Left lobe of liver (tissue), 2 donors: Measurements from ENCODE around the gene CMC1. TPM values are rescaled to one million over a fixed set of nuclear protein-coding genes. Genes with fewer than 3 reads are reported as not detected.
A peak's percentile ranks its signal among the peaks of the same experiment; 100 is the strongest.

Source experiments
- ATAC-seq: fragments of 200-7000 bp; cut with Tn5 transposase; one replicate; pipeline ENCODE4 v1.9.1; 2020; ENCODE audit warnings: mild to moderate bottlenecking, moderate library complexity
- DNase-seq: peaks from one replicate; pipeline ENCODE4 v3.0.0-alpha.2; 2020; ENCODE audit warnings: low spot score
- total RNA-seq: library from RNA; stranded (reverse); gene quantifications from one replicate; pipeline ENCODE4 v1.2.1, GENCODE V29; 2021
- donor health status: DM: no; HTN: no; CAD: no; lungs with moderate emphysema.
- donor health status: DM: no; HTN: yes; CAD: no.

CMC1 gene
- total RNA-seq, 1 donor from 2014 or later = 12.4 TPM

DNA sequence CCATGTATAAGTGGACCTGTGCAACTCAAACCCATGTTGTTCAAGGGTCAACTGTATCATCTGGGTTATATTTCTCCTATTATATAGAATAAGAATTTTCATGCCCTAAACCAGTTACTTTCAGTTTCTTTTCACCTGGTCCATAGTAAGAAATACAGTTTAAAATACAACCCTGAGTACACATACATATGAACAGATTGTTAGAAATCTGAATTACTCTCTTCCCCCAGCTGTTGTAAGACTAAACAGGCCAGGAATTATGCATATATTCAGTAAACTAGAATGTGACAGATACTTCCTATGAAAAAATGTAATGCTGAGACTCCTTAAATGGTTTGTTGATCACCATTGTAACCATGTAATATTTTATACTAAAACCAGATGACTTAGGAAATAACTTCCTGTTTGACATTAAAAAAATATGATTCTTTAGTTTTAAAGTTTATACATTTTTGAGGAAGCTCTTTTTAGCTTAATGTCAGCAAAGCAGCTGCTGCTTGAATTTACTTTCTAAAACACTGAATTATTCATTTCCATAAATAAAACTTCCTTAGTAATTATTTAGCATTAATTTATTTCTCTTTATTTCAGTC, 54.6 kb downstream of the CMC1 start:
- ATAC-seq (no peak), DNase-seq (no peak)

DNA sequence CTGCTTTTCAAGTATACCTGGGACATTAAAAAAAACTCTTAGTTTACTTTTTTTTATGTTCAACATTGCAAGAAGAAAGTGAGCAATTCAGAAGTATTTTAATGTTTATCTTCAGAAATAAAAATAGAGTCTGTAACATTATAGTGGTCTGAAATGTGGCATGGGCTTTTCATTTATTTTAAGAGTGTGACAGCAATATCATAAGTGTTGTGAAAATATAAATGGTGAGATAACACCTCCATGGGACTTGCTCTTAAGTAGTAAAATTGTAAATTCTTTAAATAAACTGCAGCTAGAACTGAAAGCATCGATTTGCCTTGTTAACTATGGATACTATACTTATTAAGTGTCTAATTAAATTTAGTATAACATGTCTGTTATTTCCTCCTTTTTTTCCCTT, 58.3 kb downstream of the CMC1 start:
- no peak for ATAC-seq
- DNase-seq = no peak

DNA sequence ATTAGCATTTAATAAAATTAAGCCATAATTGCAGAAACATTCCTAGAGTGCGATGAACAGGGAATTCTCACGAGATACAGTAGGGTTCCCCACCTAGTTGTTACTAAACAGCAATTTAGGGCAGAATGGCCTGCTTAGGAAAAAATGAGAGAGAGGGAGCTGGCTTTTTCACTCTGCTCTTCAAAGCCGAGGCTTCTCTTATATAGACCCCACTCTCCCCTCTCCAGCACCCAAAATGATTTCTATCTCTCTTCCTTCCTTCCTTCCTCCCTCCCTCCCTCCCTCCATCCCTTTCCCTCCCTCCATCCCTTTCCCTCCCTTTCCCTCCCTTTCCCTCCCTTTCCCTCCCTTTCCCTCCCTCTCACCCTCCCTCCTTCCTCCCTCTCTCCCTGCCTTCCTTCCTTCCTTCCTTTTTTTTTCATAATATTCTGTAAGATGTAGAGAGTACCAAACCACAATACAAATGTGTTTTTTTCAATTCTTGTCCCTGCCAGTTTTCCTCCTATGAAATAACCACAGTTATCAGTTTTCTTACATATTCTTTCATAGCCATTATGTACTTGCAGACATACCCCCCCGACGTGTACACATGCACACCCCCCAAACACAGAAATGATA, 59.0 kb downstream of the CMC1 start:
- DNase-seq (no peak), ATAC-seq (no peak)

GRCh38 chr3:28301688-28302087, 60.3 kb downstream of the CMC1 start:
- DNase-seq = no peak
- ATAC-seq = no peak

DNA sequence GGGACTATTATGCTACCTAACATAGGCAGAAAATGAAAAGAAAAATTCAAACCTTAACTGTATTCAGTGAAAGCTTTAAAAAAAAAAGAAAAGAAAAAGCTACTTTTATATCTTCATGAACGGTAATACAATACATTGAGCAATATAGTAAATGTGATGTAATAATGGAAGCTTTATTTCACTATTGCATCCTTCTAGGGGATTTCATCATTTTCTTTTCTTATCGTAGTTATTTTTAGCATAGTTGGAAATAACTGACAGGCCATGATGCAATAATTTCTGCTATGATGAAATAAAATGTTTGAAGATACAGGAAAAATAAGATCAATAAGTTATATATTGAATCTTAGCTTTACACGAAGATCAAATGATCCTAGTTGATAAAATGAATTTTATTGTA, 66.8 kb downstream of the CMC1 start:
- DNase-seq (no peak), ATAC-seq (no peak)

GRCh38 chr3:28315711-28316110, 74.3 kb downstream of the CMC1 start:
- ATAC-seq = no peak
- no peak for DNase-seq

- ATAC-seq = no peak
- no peak for DNase-seq
Observed at GRCh38 chr3:28316226-28316625, 74.8 kb downstream of the CMC1 start.

DNA sequence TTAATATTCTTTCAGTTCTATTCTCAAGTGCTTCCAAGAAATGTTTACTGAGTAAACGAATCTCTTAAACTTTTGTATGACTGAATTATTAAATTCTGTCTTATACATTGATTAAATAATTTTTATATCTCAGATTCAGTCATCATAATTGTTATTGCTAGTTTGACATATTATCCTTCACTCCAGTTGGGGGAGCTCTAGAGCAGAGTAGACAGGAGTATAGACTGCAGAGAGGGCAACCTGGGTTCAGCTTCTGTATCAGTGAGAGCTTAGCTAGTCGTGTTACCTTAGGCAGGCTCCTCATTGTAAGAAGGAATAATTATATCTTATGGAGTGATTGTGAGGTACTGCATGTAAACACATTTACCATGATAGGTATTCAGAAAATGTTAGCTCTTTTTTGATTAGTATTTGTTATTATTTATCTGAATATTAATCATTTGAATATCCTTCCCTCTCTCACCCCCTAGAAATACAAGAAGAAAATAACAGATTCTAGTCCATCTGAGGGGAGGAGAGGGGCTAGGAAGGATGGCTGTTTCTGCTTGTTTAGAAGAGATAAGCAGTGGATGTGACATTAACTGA, 76.1 kb downstream of the CMC1 start:
- no peak for DNase-seq

DNA sequence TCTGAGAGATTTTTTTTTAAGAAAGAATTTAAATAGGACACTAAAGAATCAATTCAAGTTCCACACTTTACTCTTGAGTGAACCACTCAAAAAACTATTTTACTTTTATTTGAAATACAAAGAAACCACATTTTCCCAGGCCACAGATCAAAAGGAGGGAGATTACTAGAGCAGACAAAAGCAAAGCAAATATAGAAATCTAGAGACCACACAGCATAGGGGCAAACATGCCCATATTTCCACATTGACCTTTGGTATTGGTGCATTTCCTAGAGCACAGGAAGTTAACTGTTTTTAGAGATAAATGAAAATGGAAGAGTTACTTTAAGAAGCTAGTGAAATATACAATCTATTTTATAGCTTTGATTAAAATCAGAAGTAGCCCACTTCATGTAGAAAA, 79.6 kb downstream of the CMC1 start:
- no peak for ATAC-seq
- no peak for DNase-seq

More for the DNA sequence above, 76.1 kb downstream of the CMC1 start:
- ATAC-seq = peak; percentile 98

- ATAC-seq (no peak), DNase-seq (no peak)
Observed at GRCh38 chr3:28322464-28322863, 81.0 kb downstream of the CMC1 start.

GRCh38 chr3:28326458-28326926, 85.1 kb downstream of the CMC1 start:
- ATAC-seq = no peak
- DNase-seq = no peak

GRCh38 chr3:28328188-28329151, 87.1 kb downstream of the CMC1 start:
- peak; percentile 75 for ATAC-seq
- DNase-seq = no peak

DNA sequence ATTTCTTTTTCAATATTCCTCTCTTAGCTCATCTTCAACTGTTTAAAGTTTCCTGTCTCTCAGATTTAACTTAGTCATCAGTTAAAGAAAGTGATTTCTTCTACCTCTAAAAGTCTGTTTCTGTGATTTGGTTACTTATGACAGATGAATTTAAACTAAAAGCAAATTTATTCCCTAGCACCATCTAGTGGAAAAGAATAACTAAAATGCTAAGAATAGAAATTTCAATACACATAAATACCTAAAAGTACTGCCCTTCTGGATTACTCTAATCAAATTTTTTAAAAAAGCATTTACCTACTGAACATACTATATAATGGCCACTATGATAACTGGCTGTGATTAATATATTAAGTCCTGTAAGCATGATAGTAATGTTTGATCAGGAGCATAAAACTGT, 93.1 kb downstream of the CMC1 start:
- no peak for ATAC-seq
- DNase-seq = no peak

GRCh38 chr3:28335246-28335645, 93.8 kb downstream of the CMC1 start:
- DNase-seq (no peak), ATAC-seq (no peak)

- ATAC-seq = no peak
Observed at GRCh38 chr3:28337230-28337629, 95.8 kb downstream of the CMC1 start.

GRCh38 chr3:28343144-28343543, 101.7 kb downstream of the CMC1 start:
- ATAC-seq (no peak), DNase-seq (no peak)

More at GRCh38 chr3:28337230-28337629, 95.8 kb downstream of the CMC1 start:
- DNase-seq = no peak

DNA sequence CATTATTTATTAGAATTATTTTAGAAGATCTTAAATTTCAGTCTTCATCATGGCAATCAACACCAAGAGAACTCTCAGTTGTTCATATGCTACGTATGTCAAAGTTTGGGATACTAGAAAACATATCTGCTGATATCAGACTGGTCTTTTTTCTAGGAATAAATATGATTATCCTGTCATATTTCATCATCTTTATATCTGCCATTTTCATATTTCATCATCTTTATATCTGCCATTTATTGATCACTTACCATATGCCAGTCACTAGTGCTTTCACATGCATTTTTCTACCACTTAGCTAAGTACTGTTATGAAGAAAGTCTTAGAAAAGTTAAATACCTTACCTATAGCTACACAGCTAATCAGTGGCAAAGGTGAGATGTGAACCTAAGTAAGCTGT, 104.3 kb downstream of the CMC1 start:
- DNase-seq = no peak

GRCh38 chr3:28347374-28348264, 106.2 kb downstream of the CMC1 start:
- DNase-seq = no peak

More for the DNA sequence above, 104.3 kb downstream of the CMC1 start:
- ATAC-seq = no peak

DNA sequence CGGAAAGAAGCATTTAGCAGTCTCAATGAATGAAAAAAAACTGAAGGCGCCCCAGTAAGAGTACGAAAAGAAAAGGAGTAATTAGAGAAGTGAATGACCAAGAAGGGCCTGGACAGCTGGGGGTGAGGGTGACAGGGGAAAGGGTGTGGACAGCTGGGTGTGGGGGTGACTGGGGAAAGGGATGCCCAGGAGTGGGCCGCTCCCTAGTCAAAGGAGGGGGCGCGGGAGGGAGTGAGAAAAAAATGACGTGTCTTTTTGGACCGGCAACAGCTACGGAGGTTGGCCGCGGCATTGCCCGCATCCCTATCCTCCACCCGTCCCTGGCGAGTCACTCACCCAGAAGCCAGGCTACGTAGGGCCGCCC, 106.8 kb downstream of the CMC1 start:
- DNase-seq (no peak), ATAC-seq (peak; percentile 82)

More at GRCh38 chr3:28347374-28348264, 106.2 kb downstream of the CMC1 start:
- no peak for ATAC-seq
